GM20000 (cell line): ENCODE results near the gene DNAH10.
"Not testable (repeated sequence)": the region's sequence is repeated elsewhere in the genome, so short reads cannot be mapped to it uniquely, and the experiment has no call there.

ENCODE experiments used
- DNase-seq: peaks from one replicate; pipeline ENCODE4 v3.0.0; 2012; ENCODE audit warnings: low spot score
- CTCF ChIP-seq: IDR thresholded peaks from 2 replicates; pipeline ENCODE4 v1.5.1; 2012; ENCODE audit warnings: mild to moderate bottlenecking, control low read depth; ENCODE audit errors: extremely low read depth, missing control alignments

Gene DNAH10

GRCh38 chr12:123942238-123942653 lies 180.1 kb downstream of the DNAH10 start:
- no peak for DNase-seq
- no peak for TF ChIP-seq CTCF

- no peak for TF ChIP-seq CTCF
- DNase-seq: no peak
These were observed 181.0 kb downstream of the DNAH10 start for GRCh38 chr12:123942911-123943648.

- TF ChIP-seq CTCF: no peak
- DNase-seq: no peak
These were observed 181.7 kb downstream of the DNAH10 start for GRCh38 chr12:123943816-123944215.

GRCh38 chr12:123944696-123945095 lies 182.6 kb downstream of the DNAH10 start:
- no peak for TF ChIP-seq CTCF
- DNase-seq: no peak

GRCh38 chr12:123945287-123946151 lies 183.4 kb downstream of the DNAH10 start:
- DNase-seq: no peak
- TF ChIP-seq CTCF: no peak

GRCh38 chr12:123946152-123946515 lies 184.0 kb downstream of the DNAH10 start:
- TF ChIP-seq CTCF: no peak
- no peak for DNase-seq

- not testable (repeated sequence) for DNase-seq
These were observed 184.7 kb downstream of the DNAH10 start for GRCh38 chr12:123946516-123947505.

- not testable (repeated sequence) for DNase-seq
These were observed 185.4 kb downstream of the DNAH10 start for GRCh38 chr12:123947531-123947930.
